Measurements from ENCODE around the gene TUBB3. TPM values are rescaled to one million over a fixed set of nuclear protein-coding genes. Genes with fewer than 3 reads are reported as not detected.

TUBB3 gene
- total RNA-seq, 4 donors from 2014 or later = 1.8 to 7.0 TPM; not detected in 2

GRCh38 chr16:89971495-89972243, 48.5 kb downstream of the TUBB3 start:
- TF ChIP-seq, protein P1, sequence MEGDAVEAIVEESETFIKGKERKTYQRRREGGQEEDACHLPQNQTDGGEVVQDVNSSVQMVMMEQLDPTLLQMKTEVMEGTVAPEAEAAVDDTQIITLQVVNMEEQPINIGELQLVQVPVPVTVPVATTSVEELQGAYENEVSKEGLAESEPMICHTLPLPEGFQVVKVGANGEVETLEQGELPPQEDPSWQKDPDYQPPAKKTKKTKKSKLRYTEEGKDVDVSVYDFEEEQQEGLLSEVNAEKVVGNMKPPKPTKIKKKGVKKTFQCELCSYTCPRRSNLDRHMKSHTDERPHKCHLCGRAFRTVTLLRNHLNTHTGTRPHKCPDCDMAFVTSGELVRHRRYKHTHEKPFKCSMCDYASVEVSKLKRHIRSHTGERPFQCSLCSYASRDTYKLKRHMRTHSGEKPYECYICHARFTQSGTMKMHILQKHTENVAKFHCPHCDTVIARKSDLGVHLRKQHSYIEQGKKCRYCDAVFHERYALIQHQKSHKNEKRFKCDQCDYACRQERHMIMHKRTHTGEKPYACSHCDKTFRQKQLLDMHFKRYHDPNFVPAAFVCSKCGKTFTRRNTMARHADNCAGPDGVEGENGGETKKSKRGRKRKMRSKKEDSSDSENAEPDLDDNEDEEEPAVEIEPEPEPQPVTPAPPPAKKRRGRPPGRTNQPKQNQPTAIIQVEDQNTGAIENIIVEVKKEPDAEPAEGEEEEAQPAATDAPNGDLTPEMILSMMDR (IDR thresholded peaks at IDR 0.05; ENCODE audit: low read depth) = no peak

- TF ChIP-seq, protein P1 (IDR thresholded peaks at IDR 0.05; ENCODE audit: low read depth) = no peak
These were observed 49.4 kb downstream of the TUBB3 start for GRCh38 chr16:89972244-89973234.

- TF ChIP-seq, protein P1 (IDR thresholded peaks at IDR 0.05; ENCODE audit: low read depth) = no peak
These were observed 50.1 kb downstream of the TUBB3 start for GRCh38 chr16:89973235-89973634.

GRCh38 chr16:89973654-89974335, 50.7 kb downstream of the TUBB3 start:
- TF ChIP-seq, protein P1 (IDR thresholded peaks at IDR 0.05; ENCODE audit: low read depth) = no peak

- TF ChIP-seq, protein P1 (IDR thresholded peaks at IDR 0.05; ENCODE audit: low read depth) = no peak
These were observed 51.7 kb downstream of the TUBB3 start for GRCh38 chr16:89974870-89975269.

GRCh38 chr16:89981414-89981813, 58.3 kb downstream of the TUBB3 start:
- TF ChIP-seq, protein P1 (IDR thresholded peaks at IDR 0.05; ENCODE audit: low read depth) = no peak
